Activated CD8-positive, alpha-beta T cell treated with anti-CD3 and anti-CD28 coated beads, Interleukin-2, amount 10 ng/mL, durations not matched to agents 7 days and 5 days (primary cell): Measurements from ENCODE around the gene ZC3H10. TPM values are rescaled to one million over a fixed set of nuclear protein-coding genes. Genes with fewer than 3 reads are reported as not detected.

ENCODE experiments used
- ATAC-seq: fragments of 150-1000 bp; cut with Tn5 transposase; one replicate; pipeline ENCODE4 v1.10.0; 2021; ENCODE audit warnings: moderate library complexity
- CTCF ChIA-PET: fragments of 350-600 bp; sonication (Branson Sonifier 250); formaldehyde crosslinking; loops from one replicate; lab custom pipeline; 2021; ENCODE audit warnings: antibody characterized with exemption; lab: Charles Lee
- POLR2A ChIA-PET: fragments of 350-600 bp; sonication (Branson Sonifier 250); formaldehyde crosslinking; loops from one replicate; lab custom pipeline; 2021; ENCODE audit warnings: antibody characterized with exemption; lab: Charles Lee
- DNase-seq: peaks from one replicate; pipeline ENCODE4 v3.0.0-alpha.2; 2020
- H3K27ac Mint-ChIP-seq: one replicate; pipeline ENCODE4 v1.8.0; 2021; ENCODE audit warnings: mild to moderate bottlenecking, mixed read lengths
- H3K27me3 Mint-ChIP-seq: one replicate; pipeline ENCODE4 v1.8.0; 2021; ENCODE audit warnings: low read depth, mixed read lengths
- H3K36me3 Mint-ChIP-seq: one replicate; pipeline ENCODE4 v1.8.0; 2021; ENCODE audit warnings: low read depth, mixed read lengths
- H3K4me1 Mint-ChIP-seq: one replicate; pipeline ENCODE4 v1.8.0; 2021; ENCODE audit warnings: low read depth, mixed read lengths
- H3K4me3 Mint-ChIP-seq: one replicate; pipeline ENCODE4 v1.8.0; 2021; ENCODE audit warnings: mild to moderate bottlenecking, mixed read lengths
- H3K9me3 Mint-ChIP-seq: one replicate; pipeline ENCODE4 v1.8.0; 2022; ENCODE audit warnings: mixed read lengths; ENCODE audit not compliant: insufficient read depth
- total RNA-seq, 2 experiments: library from RNA; stranded (reverse); gene quantifications; one replicate each; pipeline ENCODE4 v1.2.3, GENCODE V29; 2021

The ZC3H10 gene
- total RNA-seq, 2 experiments from 2014 or later: 9.1 to 10.6 TPM

DNA sequence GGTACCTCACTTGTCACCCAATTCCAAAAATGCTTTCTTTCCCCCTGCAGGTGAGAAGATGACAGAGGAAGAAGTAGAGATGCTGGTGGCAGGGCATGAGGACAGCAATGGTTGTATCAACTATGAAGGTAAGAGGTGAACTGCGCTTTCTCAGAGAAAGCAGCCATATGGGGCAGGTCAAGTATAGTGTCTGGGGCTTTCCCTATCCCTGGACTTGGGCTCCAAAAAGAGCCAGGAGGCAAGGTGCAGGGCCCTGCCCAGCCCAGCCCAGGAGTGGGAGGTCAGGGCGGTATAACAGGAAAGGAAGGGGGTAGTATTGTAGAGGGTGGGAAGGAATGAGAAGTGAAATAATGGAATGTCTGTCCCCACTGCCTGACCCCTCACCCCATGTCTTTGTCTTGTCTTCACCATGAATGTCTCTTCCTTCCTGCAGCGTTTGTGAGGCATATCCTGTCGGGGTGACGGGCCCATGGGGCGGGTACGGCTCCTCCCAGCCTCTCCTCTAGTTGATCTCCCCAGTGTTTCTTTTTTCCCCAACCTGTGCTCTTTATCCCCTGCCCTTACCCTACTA lies 42.2 kb downstream of the ZC3H10 start:
- Mint-ChIP-seq H3K27me3 (no peaks in the 10 kb centered on the region), H3K27ac (peak overlapping the region; percentile 96), H3K36me3 (peaks cover 77% of the 10 kb centered on the region), H3K9me3 (no peaks in the 10 kb centered on the region), H3K4me1 (peaks cover 46% of the 10 kb centered on the region), H3K4me3 (peak overlapping the region; percentile 90)
- POLR2A ChIA-PET: interaction anchor here (0.8 to 6.6 kb wide), 12 partner anchors 8 to 140 kb away, joined by 3 to 77 read pairs (median 10); partner anchors contain the start of genes CS, ESYT1, PA2G4 and SMARCC2
- CTCF ChIA-PET: interaction anchor here (1.6 to 8.3 kb wide), 4 partner anchors 29 to 75 kb away, joined by 3 to 74 read pairs (median 35); partner anchors contain the start of genes ESYT1, SMARCC2 and ZC3H10
- DNase-seq (peak; percentile 83), ATAC-seq (peak; percentile 42)

- CTCF ChIA-PET: interaction anchor here (1.6 to 8.3 kb wide), 3 partner anchors 28 to 76 kb away, joined by 3 to 74 read pairs (median 50); partner anchors contain the start of genes ESYT1 and SMARCC2
Observed at GRCh38 chr12:56160894-56161689, 43.0 kb downstream of the ZC3H10 start.

DNA sequence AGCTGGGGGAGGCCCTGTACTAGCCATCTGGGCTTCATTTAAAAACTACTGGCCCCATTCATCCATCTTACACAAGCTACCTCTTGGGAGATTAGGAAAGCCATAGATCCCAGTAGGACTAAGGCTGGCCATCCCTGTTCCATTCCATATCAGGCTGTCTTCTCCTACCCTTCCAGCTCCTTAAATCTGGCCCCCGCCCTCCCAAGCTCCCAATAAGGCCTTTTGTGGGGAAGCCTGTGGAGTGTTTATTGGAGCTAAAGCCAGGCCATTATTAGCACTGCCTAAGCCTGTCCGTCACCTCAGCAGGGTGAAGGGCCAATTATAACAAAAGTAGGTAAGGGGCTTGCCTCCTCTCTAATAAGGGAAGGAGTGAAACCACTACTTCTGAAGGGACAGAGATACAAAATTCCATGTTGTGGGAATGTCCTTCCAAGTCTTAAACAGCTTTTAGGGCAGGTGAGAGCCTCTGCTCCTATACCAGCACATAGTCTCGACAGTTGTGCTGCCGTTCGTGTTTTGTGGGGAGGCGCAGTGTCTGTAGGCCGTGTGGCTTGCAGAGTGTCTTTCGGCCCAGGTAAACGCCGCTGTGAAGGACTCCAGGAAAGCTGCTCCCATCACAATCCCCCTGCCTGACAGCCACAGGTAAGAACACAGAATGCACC lies 43.8 kb downstream of the ZC3H10 start:
- Mint-ChIP-seq H3K4me3 (peak overlapping the region; percentile 90), H3K27me3 (no peaks in the 10 kb centered on the region), H3K9me3 (no peaks in the 10 kb centered on the region), H3K27ac (peak overlapping the region; percentile 96), H3K36me3 (peaks cover 78% of the 10 kb centered on the region), H3K4me1 (peaks cover 39% of the 10 kb centered on the region)
- DNase-seq (no peak), ATAC-seq (no peak)
- CTCF ChIA-PET: interaction anchor here (1.6 to 8.3 kb wide), 3 partner anchors 27 to 76 kb away, joined by 3 to 74 read pairs (median 50); partner anchors contain the start of genes ESYT1 and SMARCC2
- POLR2A ChIA-PET: interaction anchor here (0.6 to 6.6 kb wide), 12 partner anchors 10 to 66 kb away, joined by 3 to 77 read pairs (median 10); partner anchors contain the start of genes ESYT1, SMARCC2 and ZC3H10

More at GRCh38 chr12:56160894-56161689, 43.0 kb downstream of the ZC3H10 start:
- H3K27ac Mint-ChIP-seq: peak overlapping the region; percentile 96
- DNase-seq (no peak), ATAC-seq (no peak)
- H3K4me1 Mint-ChIP-seq: peaks cover 39% of the 10 kb centered on the region
- H3K36me3 Mint-ChIP-seq: peaks cover 78% of the 10 kb centered on the region
- no peaks in the 10 kb centered on the region for H3K9me3 Mint-ChIP-seq
- POLR2A ChIA-PET: interaction anchor here (1.5 to 6.6 kb wide), 9 partner anchors 9 to 43 kb away, joined by 6 to 77 read pairs (median 12); partner anchors contain the start of genes ESYT1, SMARCC2 and ZC3H10
- H3K4me3 Mint-ChIP-seq: peak overlapping the region; percentile 90
- no peaks in the 10 kb centered on the region for H3K27me3 Mint-ChIP-seq

DNA sequence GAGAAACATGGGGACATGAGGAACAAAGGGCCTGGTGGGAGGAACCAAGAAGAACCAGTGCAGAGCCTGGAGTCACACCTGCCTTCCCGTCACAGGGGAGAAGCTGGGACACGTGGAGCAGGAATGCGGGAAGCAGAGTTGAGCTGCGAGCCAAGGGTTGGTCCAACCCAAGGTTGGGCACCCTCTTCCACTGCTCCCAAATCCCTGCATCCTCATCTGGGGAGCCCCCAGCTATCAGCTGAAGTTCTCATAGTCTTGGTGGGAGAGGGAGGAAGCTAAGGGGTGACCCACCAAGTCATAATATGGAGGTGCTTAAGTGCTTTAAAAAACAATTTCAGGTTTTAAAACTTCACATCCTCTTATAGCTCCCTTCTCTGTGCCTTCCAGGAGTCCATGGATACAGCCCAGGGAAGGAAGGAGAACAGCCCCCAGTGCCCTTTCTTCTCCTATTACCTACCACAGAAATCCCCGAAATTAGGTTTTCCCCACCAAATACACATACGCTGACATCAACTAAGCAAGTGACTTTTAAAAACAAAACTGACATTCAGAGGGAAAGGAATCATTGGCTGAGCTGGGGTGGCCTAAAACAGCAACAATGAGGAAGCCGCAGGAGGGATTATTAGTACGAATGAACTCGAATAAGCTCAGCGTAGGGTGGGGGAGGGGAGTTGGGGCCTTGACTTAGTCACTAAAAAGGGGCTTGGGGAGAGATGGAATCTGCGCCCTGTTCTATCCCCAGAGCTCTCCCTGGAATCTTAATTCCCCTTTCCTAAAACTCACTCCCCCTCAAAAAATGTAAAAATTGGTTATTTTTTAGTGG lies 44.6 kb downstream of the ZC3H10 start:
- peaks cover 77% of the 10 kb centered on the region for H3K36me3 Mint-ChIP-seq
- H3K4me1 Mint-ChIP-seq: peaks cover 32% of the 10 kb centered on the region
- H3K4me3 Mint-ChIP-seq: no peak overlapping the region
- H3K27me3 Mint-ChIP-seq: no peaks in the 10 kb centered on the region
- no peaks in the 10 kb centered on the region for H3K9me3 Mint-ChIP-seq
- ChIA-PET POLR2A (interaction anchor here (0.6 to 6.6 kb wide), 11 partner anchors 9 to 67 kb away, joined by 3 to 77 read pairs (median 8); partner anchors contain the start of genes ESYT1, MYL6B, SMARCC2 and ZC3H10), CTCF (interaction anchor here (1.2 to 8.3 kb wide), 3 partner anchors 26 to 59 kb away, joined by 4 to 74 read pairs (median 50); partner anchors contain the start of genes ESYT1, RNF41 and SMARCC2)
- H3K27ac Mint-ChIP-seq: peak overlapping the region; percentile 43
- ATAC-seq: no peak
- DNase-seq: no peak

GRCh38 chr12:56163533-56164344 lies 45.7 kb downstream of the ZC3H10 start:
- Mint-ChIP-seq H3K36me3 (peaks cover 75% of the 10 kb centered on the region), H3K4me1 (peaks cover 31% of the 10 kb centered on the region), H3K27ac (peak overlapping the region; percentile 53), H3K27me3 (no peaks in the 10 kb centered on the region), H3K9me3 (no peaks in the 10 kb centered on the region), H3K4me3 (no peak overlapping the region)
- ChIA-PET POLR2A (interaction anchor here (1.1 to 6.6 kb wide), 7 partner anchors 8 to 45 kb away, joined by 4 to 77 read pairs (median 8); partner anchors contain the start of genes ESYT1, MYL6B, SMARCC2 and ZC3H10), CTCF (interaction anchor here (1.2 to 8.3 kb wide), 3 partner anchors 25 to 58 kb away, joined by 4 to 74 read pairs (median 50); partner anchors contain the start of genes ESYT1, RNF41 and SMARCC2)
- no peak for ATAC-seq
- no peak for DNase-seq

DNA sequence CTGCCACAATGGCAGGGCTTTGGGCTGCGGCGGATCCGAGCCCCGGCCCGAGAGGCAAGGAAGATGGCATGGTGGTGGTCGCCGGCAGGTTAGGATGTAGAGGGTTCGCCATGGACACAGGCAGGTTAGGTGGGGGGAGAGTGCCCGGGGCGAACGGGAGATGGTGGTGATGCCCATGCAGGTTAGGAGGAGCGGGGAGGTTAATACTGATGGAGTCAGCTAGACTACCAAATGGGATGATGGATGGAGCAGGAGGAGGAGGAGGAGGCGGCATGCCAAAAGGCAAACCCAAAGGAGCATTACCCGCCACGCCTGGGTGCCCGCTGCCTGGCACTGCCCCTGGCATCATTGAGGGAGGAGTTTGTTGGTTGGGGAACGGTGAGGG lies 46.3 kb downstream of the ZC3H10 start:
- no peak overlapping the region for H3K4me3 Mint-ChIP-seq
- H3K36me3 Mint-ChIP-seq: peaks cover 73% of the 10 kb centered on the region

GRCh38 chr12:56165369-56165768 lies 47.3 kb downstream of the ZC3H10 start:
- no peaks in the 10 kb centered on the region for H3K9me3 Mint-ChIP-seq
- ChIA-PET POLR2A (interaction anchor here (0.6 to 2.0 kb wide), 3 partner anchors 17 to 235 kb away, joined by 3 to 6 read pairs (median 4); no protein-coding TSS in a partner anchor), CTCF (interaction anchor here (0.7 to 8.3 kb wide), 3 partner anchors 24 to 118 kb away, joined by 3 to 74 read pairs (median 7); partner anchors contain the start of genes SMARCC2 and ZC3H10)
- peaks cover 21% of the 10 kb centered on the region for H3K4me1 Mint-ChIP-seq
- H3K4me3 Mint-ChIP-seq: no peak overlapping the region
- H3K27ac Mint-ChIP-seq: no peak overlapping the region
- H3K36me3 Mint-ChIP-seq: peaks cover 73% of the 10 kb centered on the region
- no peak for ATAC-seq
- H3K27me3 Mint-ChIP-seq: no peaks in the 10 kb centered on the region
- DNase-seq: no peak

More for the DNA sequence above, 46.3 kb downstream of the ZC3H10 start:
- Mint-ChIP-seq H3K27ac (peak overlapping the region; percentile 69), H3K4me1 (peaks cover 28% of the 10 kb centered on the region), H3K27me3 (no peaks in the 10 kb centered on the region), H3K9me3 (no peaks in the 10 kb centered on the region)
- ChIA-PET POLR2A (interaction anchor here (1.5 to 6.6 kb wide), 2 partner anchors 24 to 234 kb away, joined by 3 to 50 read pairs; partner anchors contain the start of gene SMARCC2), CTCF (interaction anchor here (1.5 to 8.3 kb wide), 2 partner anchors 25 to 46 kb away, joined by 7 to 74 read pairs; partner anchors contain the start of genes SMARCC2 and ZC3H10)
- no peak for ATAC-seq
- no peak for DNase-seq

- Mint-ChIP-seq H3K4me3 (no peak overlapping the region), H3K4me1 (peaks cover 1% of the 10 kb centered on the region), H3K27me3 (no peaks in the 10 kb centered on the region), H3K36me3 (peaks cover 68% of the 10 kb centered on the region), H3K9me3 (no peaks in the 10 kb centered on the region), H3K27ac (peak overlapping the region; percentile 54)
- DNase-seq (no peak), ATAC-seq (no peak)
- CTCF ChIA-PET: no interaction called here
- POLR2A ChIA-PET: interaction anchor here (0.6 to 2.2 kb wide), 4 partner anchors 10 to 97 kb away, joined by 3 to 6 read pairs (median 3); partner anchors contain the start of gene MYL6
Observed at GRCh38 chr12:56169229-56169759, 51.2 kb downstream of the ZC3H10 start.

- ChIA-PET CTCF (interaction anchor here (0.6 to 1.5 kb wide), 3 partner anchors 17 to 55 kb away, joined by 3 to 6 read pairs (median 3); no protein-coding TSS in a partner anchor), POLR2A (interaction anchor here (1.5 to 3.7 kb wide), 3 partner anchors 12 to 21 kb away, joined by 3 to 26 read pairs (median 7); no protein-coding TSS in a partner anchor)
- Mint-ChIP-seq H3K9me3 (no peaks in the 10 kb centered on the region), H3K36me3 (peaks cover 74% of the 10 kb centered on the region), H3K27me3 (no peaks in the 10 kb centered on the region), H3K4me1 (peaks cover 1% of the 10 kb centered on the region), H3K27ac (no peak overlapping the region), H3K4me3 (no peak overlapping the region)
- DNase-seq (no peak), ATAC-seq (no peak)
Observed at GRCh38 chr12:56172839-56173238, 54.8 kb downstream of the ZC3H10 start.
